IMR-90 (cell line): ENCODE results near the gene UGT1A7. TPM values are rescaled to one million over a fixed set of nuclear protein-coding genes. Genes with fewer than 3 reads are reported as not detected.

Source experiments
- ATAC-seq: fragments of 200-7000 bp; cut with Tn5 transposase; 2 replicates; pipeline ENCODE4 v1.9.1; 2020; ENCODE audit warnings: low read depth, mild to moderate bottlenecking, moderate library complexity
- BruUV-seq: library from RNA; stranded (reverse); fragments of 400-500 nt; replicated peaks from 2 replicates; lab custom pipeline; 2021; lab: Mats Ljungman, UMichigan
- CTCF ChIA-PET: fragments of 300-600 bp; formaldehyde crosslinking; extraction: SDS; loops from one replicate; lab custom pipeline; 2021; ENCODE audit warnings: antibody characterized with exemption; lab: Yijun Ruan, JAX
- POLR2A ChIA-PET: fragments of 300-600 bp; sonication (Branson Sonifier 250); formaldehyde crosslinking; loops from one replicate; lab custom pipeline; 2022; ENCODE audit warnings: antibody characterized with exemption; ENCODE audit not compliant: unreplicated experiment; lab: Charles Lee
- DNase-seq: peaks from one replicate; pipeline ENCODE4 v3.0.0; 2013
- H2AFZ ChIP-seq: replicated peaks from 2 replicates; pipeline ENCODE3; 2013; ENCODE audit warnings: low read length, mild to moderate bottlenecking; ENCODE audit not compliant: poor library complexity
- H2AK5ac ChIP-seq: 2 replicates; pipeline ENCODE4 v1.6.1; 2013; ENCODE audit warnings: low read depth, low read length, inconsistent platforms
- H2AK9ac ChIP-seq: replicated peaks from 2 replicates; pipeline ENCODE3; 2013; ENCODE audit warnings: mild to moderate bottlenecking, low read depth, low read length, moderate library complexity; ENCODE audit not compliant: poor library complexity
- H2BK120ac ChIP-seq: 2 replicates; pipeline ENCODE4 v1.6.1; 2013; ENCODE audit warnings: low read depth, low read length, inconsistent platforms
- H2BK15ac ChIP-seq: 3 replicates; pipeline ENCODE4 v1.6.1; 2013; ENCODE audit warnings: low read depth, low read length, inconsistent platforms
- H2BK20ac ChIP-seq: 2 replicates; pipeline ENCODE4 v1.6.1; 2013; ENCODE audit warnings: low read depth, mild to moderate bottlenecking, inconsistent platforms, low read length, moderate library complexity
- H2BK5ac ChIP-seq: 2 replicates; pipeline ENCODE4 v1.6.1; 2013; ENCODE audit warnings: mild to moderate bottlenecking, low read depth, low read length, inconsistent platforms; ENCODE audit not compliant: poor library complexity, severe bottlenecking
- H3K14ac ChIP-seq: replicated peaks from 2 replicates; pipeline ENCODE4 v1.6.1; 2013; ENCODE audit warnings: low read depth, low read length, inconsistent platforms
- H3K18ac ChIP-seq: 2 replicates; pipeline ENCODE4 v1.6.1; 2013; ENCODE audit warnings: low read depth, low read length, control low read depth
- H3K23ac ChIP-seq: 2 replicates; pipeline ENCODE4 v1.6.1; 2013; ENCODE audit warnings: low read depth, low read length, inconsistent platforms
- H3K27ac ChIP-seq: 2 replicates; pipeline ENCODE4 v1.5.1; 2013; ENCODE audit warnings: mild to moderate bottlenecking, control low read depth, low read length; ENCODE audit not compliant: insufficient read depth
- H3K27me3 ChIP-seq: 2 replicates; pipeline ENCODE4 v1.6.1; 2013; ENCODE audit warnings: low read length; ENCODE audit not compliant: control insufficient read depth, insufficient read depth
- H3K36me3 ChIP-seq: 2 replicates; pipeline ENCODE4 v1.6.1; 2013; ENCODE audit warnings: low read length, mixed read lengths; ENCODE audit not compliant: control insufficient read depth, insufficient read depth
- H3K4ac ChIP-seq: 2 replicates; pipeline ENCODE4 v1.6.1; 2013; ENCODE audit warnings: low read depth, low read length, inconsistent platforms
- H3K4me1 ChIP-seq: 2 replicates; pipeline ENCODE4 v1.6.1; 2013; ENCODE audit warnings: low read length, mixed read lengths; ENCODE audit not compliant: control insufficient read depth, insufficient read depth
- H3K4me2 ChIP-seq: 2 replicates; pipeline ENCODE4 v1.6.1; 2013; ENCODE audit warnings: low read depth, mild to moderate bottlenecking, control low read depth, low read length, moderate library complexity
- H3K4me3 ChIP-seq: 2 replicates; pipeline ENCODE4 v1.5.1; 2013; ENCODE audit warnings: low read depth, mild to moderate bottlenecking, control low read depth, low read length, moderate library complexity; ENCODE audit not compliant: insufficient read depth
- H3K56ac ChIP-seq: 2 replicates; pipeline ENCODE4 v1.6.1; 2013; ENCODE audit warnings: low read length, inconsistent platforms; ENCODE audit not compliant: insufficient read depth; ENCODE audit errors: extremely low read depth
- H3K79me1 ChIP-seq, 2 experiments: 2 replicates each; pipeline ENCODE4 v1.6.1; 2013; ENCODE audit warnings: low read length in 2 of 2, inconsistent platforms in 1 of 2, low read depth in 1 of 2
- H3K9ac ChIP-seq: 2 replicates; pipeline ENCODE4 v1.6.1; 2013; ENCODE audit warnings: low read depth, low read length, control low read depth
- H3K9me1 ChIP-seq: 2 replicates; pipeline ENCODE4 v1.6.1; 2013; ENCODE audit warnings: low read length, inconsistent platforms; ENCODE audit not compliant: insufficient read depth
- H3K9me3 ChIP-seq: 2 replicates; pipeline ENCODE4 v1.6.1; 2013; ENCODE audit warnings: low read length; ENCODE audit not compliant: control insufficient read depth, insufficient read depth
- H4K20me1 ChIP-seq: 2 replicates; pipeline ENCODE4 v1.6.1; 2013; ENCODE audit warnings: low read length, inconsistent platforms; ENCODE audit not compliant: insufficient read depth
- H4K5ac ChIP-seq: 2 replicates; pipeline ENCODE4 v1.6.1; 2013; ENCODE audit warnings: mild to moderate bottlenecking, low read depth, low read length, control low read depth
- H4K8ac ChIP-seq, 2 experiments: 2 replicates each; pipeline ENCODE4 v1.6.1; 2013; ENCODE audit warnings: low read depth in 2 of 2, low read length in 2 of 2, control low read depth in 1 of 2, inconsistent platforms in 1 of 2
- H4K91ac ChIP-seq: 2 replicates; pipeline ENCODE4 v1.6.1; 2013; ENCODE audit warnings: low read depth, low read length, inconsistent platforms; ENCODE audit not compliant: insufficient read depth
- FOS ChIP-seq: fragments of 150-350 bp; IDR thresholded peaks from 2 replicates; pipeline ENCODE4 v1.6.1; 2016; ENCODE audit warnings: low read depth, low read length
- RAD21 ChIP-seq: IDR thresholded peaks from 2 replicates; pipeline ENCODE4 v1.6.1; 2012; ENCODE audit warnings: low read length, improper control_type of control experiment
- RFX5 ChIP-seq: IDR thresholded peaks from 2 replicates; pipeline ENCODE4 v1.8.0; 2012; ENCODE audit warnings: low read depth, mild to moderate bottlenecking, low read length, moderate library complexity
- WGBS, 2 experiments: methylation state at CpG; one replicate each; pipeline versions ENCODE4 v1.1.5 to v1.1.7; 2013; ENCODE audit warnings: missing lambda C conversion rate in 2 of 2; ENCODE audit not compliant: insufficient read length in 1 of 2; ENCODE audit errors: extremely low coverage in 2 of 2; 5-methylcytosine and 5-hydroxymethylcytosine counted together
- dilution Hi-C: fragments of 300-500 bp; cut with HindIII; formaldehyde crosslinking; loops from one replicate; pipeline ENCODE4 v1.14.3; 2018; ENCODE audit warnings: low sequenced_read_pairs; ENCODE audit not compliant: unreplicated experiment
- in situ Hi-C: fragments of 300-500 bp; cut with MboI; formaldehyde crosslinking; loops from 3 replicates; pipeline ENCODE4 v1.14.3; 2019; ENCODE audit warnings: low sequenced_read_pairs, inconsistent platforms, mixed read lengths
- intact Hi-C: fragments of 100-400 bp; cut with micrococcal nuclease; formaldehyde crosslinking; loops from 2 replicates; pipeline ENCODE4 v1.10.0; 2022
- polyA plus RNA-seq, 3 experiments: library from polyadenylated mRNA; depleted of rRNA; stranded (reverse); fragments of >200 nt; gene quantifications; 2 replicates each; pipeline ENCODE4 v1.2.3, GENCODE V29; 2012; ENCODE audit warnings: low replicate concordance in 1 of 3
- total RNA-seq: library from RNA; depleted of rRNA; stranded (reverse); fragments of >200 nt; gene quantifications from 2 replicates; pipeline ENCODE4 v1.2.3, GENCODE V29; 2012; rRNA removed
- TF ChIP-seq, protein P1 (sequence below): conservative IDR thresholded peaks from 2 replicates; pipeline ENCODE4 v1.5.1; 2012; ENCODE audit warnings: mild to moderate bottlenecking, low read depth, low read length, improper control_type of control experiment

The UGT1A7 gene
- total and polyA plus RNA-seq, 2 of the 4 experiments (the other 2 are of a cell fraction) = not detected

DNA sequence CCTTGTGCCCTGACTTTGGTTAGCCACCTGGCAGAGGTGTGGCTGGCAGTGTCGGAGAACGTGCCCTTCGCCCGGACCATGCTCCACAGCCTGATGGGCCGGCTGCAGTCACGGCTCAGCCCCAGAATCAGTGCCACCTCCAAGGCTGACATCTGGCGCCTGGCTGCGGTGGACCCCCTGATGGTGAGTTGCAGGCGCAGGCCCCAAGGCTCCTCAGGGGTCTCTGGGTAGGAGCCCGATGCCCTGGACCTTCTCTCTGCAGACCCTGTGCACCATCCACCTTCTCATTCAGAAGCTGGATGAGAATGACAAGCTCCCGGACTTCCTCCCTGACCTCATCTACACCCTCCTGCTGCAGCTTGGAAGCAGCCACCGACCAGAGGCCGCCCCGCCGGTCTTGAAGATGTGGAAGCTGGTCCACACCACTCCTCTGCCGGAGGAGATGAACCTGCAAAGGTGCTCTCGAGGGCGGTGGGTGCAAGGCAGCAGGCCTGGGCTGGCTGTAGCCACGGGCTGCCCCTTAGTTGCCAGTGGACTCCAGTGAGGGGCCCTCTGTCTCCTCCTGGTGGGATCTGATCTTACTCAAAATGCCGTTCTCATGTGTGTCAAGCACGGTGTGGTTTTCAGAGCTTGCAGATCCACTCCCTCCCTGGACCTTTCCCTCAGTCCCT, 140.5 kb downstream of the UGT1A7 start:
- Histone ChIP-seq H4K20me1 (no peaks in the 10 kb centered on the region), H3K4ac (no peak overlapping the region), H3K23ac (no peak overlapping the region), H3K36me3 (no peaks in the 10 kb centered on the region), H3K9me1 (no peaks in the 10 kb centered on the region), H3K9ac (no peak overlapping the region), H3K27me3 (peaks cover 10% of the 10 kb centered on the region), H2AFZ (peak overlapping the region; percentile 14), H3K9me3 (no peaks in the 10 kb centered on the region), H2BK5ac (no peak overlapping the region), H3K4me1 (no peaks in the 10 kb centered on the region), H3K4me2 (no peak overlapping the region), H3K56ac (no peak overlapping the region), H2BK15ac (no peak overlapping the region), H4K8ac (no peak overlapping the region), H3K79me1 (no peaks in the 10 kb centered on the region), H3K14ac (no peak overlapping the region), H3K4me3 (no peak overlapping the region), H4K5ac (no peak overlapping the region), H2BK20ac (no peak overlapping the region), H3K27ac (no peak overlapping the region), H4K91ac (no peak overlapping the region), H2BK120ac (no peak overlapping the region), H2AK5ac (no peak overlapping the region), H2AK9ac (no peak overlapping the region), H3K18ac (no peak overlapping the region)
- TF ChIP-seq, protein P1, sequence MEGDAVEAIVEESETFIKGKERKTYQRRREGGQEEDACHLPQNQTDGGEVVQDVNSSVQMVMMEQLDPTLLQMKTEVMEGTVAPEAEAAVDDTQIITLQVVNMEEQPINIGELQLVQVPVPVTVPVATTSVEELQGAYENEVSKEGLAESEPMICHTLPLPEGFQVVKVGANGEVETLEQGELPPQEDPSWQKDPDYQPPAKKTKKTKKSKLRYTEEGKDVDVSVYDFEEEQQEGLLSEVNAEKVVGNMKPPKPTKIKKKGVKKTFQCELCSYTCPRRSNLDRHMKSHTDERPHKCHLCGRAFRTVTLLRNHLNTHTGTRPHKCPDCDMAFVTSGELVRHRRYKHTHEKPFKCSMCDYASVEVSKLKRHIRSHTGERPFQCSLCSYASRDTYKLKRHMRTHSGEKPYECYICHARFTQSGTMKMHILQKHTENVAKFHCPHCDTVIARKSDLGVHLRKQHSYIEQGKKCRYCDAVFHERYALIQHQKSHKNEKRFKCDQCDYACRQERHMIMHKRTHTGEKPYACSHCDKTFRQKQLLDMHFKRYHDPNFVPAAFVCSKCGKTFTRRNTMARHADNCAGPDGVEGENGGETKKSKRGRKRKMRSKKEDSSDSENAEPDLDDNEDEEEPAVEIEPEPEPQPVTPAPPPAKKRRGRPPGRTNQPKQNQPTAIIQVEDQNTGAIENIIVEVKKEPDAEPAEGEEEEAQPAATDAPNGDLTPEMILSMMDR = no peak
- no peak for TF ChIP-seq RAD21
- TF ChIP-seq FOS = no peak
- no peak for TF ChIP-seq RFX5
- WGBS, 2 experiments = 80% methylated on average over 7 of the region's 21 CpGs; no CpG with 5 or more reads in 1 of the 2 experiments
- ChIA-PET CTCF (no interaction called here), POLR2A (no interaction called here)
- ATAC-seq (no peak), DNase-seq (no peak)
- intact Hi-C loops = no loop called here
- dilution Hi-C loops = no loop called here
- no TSS peak for BruUV-seq
- in situ Hi-C loops = no loop called here

Other genes with a start within 250 kb of the UGT1A7 start
- 27.8 and 30.8 TPM in 2 replicates for gene USP40, start 115.1 kb upstream of the UGT1A7 start, total RNA-seq
- 30.1 and 32.6 TPM in 2 replicates for gene USP40, start 115.1 kb upstream of the UGT1A7 start, polyA plus RNA-seq (2012; rRNA removed)
- gene UGT1A8, start 64.3 kb upstream of the UGT1A7 start, total RNA-seq = not detected in 2 replicates
- not detected in 2 replicates for gene UGT1A8, start 64.3 kb upstream of the UGT1A7 start, polyA plus RNA-seq (2012; rRNA removed)
- not detected in 2 replicates for gene UGT1A10, start 45.5 kb upstream of the UGT1A7 start, total RNA-seq
- gene UGT1A10, start 45.5 kb upstream of the UGT1A7 start, polyA plus RNA-seq (2012; rRNA removed) = not detected in 2 replicates
- gene UGT1A9, start 10.0 kb upstream of the UGT1A7 start, total RNA-seq = not detected in 2 replicates
- gene UGT1A9, start 10.0 kb upstream of the UGT1A7 start, polyA plus RNA-seq (2012; rRNA removed) = not detected in 2 replicates
- gene UGT1A6, start 11.0 kb downstream of the UGT1A7 start, total RNA-seq = not detected in 2 replicates
- not detected in 2 replicates for gene UGT1A6, start 11.0 kb downstream of the UGT1A7 start, polyA plus RNA-seq (2012; rRNA removed)
- not detected in 2 replicates for gene UGT1A5, start 31.0 kb downstream of the UGT1A7 start, total RNA-seq
- not detected in 2 replicates for gene UGT1A5, start 31.0 kb downstream of the UGT1A7 start, polyA plus RNA-seq (2012; rRNA removed)
- gene UGT1A4, start 36.8 kb downstream of the UGT1A7 start, total RNA-seq = not detected in 2 replicates
- gene UGT1A4, start 36.8 kb downstream of the UGT1A7 start, polyA plus RNA-seq (2012; rRNA removed) = not detected in 2 replicates
- not detected in 2 replicates for gene UGT1A3, start 47.1 kb downstream of the UGT1A7 start, total RNA-seq
- not detected in 2 replicates for gene UGT1A3, start 47.1 kb downstream of the UGT1A7 start, polyA plus RNA-seq (2012; rRNA removed)
- gene UGT1A1, start 78.4 kb downstream of the UGT1A7 start, total RNA-seq = not detected in 2 replicates
- gene UGT1A1, start 78.4 kb downstream of the UGT1A7 start, polyA plus RNA-seq (2012; rRNA removed) = not detected in 2 replicates
- gene MROH2A, start 96.4 kb downstream of the UGT1A7 start, total RNA-seq = not detected in 2 replicates
- not detected in 2 replicates for gene MROH2A, start 96.4 kb downstream of the UGT1A7 start, polyA plus RNA-seq (2012; rRNA removed)
- 22.6 and 24.2 TPM in 2 replicates for gene HJURP, start 172.6 kb downstream of the UGT1A7 start, total RNA-seq
- gene HJURP, start 172.6 kb downstream of the UGT1A7 start, polyA plus RNA-seq (2012; rRNA removed) = 26.5 and 27.1 TPM in 2 replicates
- gene TRPM8, start 235.5 kb downstream of the UGT1A7 start, total RNA-seq = not detected in 2 replicates
- 0.10 TPM in 1 of 2 replicates, not detected in the other for gene TRPM8, start 235.5 kb downstream of the UGT1A7 start, polyA plus RNA-seq (2012; rRNA removed)